ENCODE results near the gene NEUROG2. TPM values are rescaled to one million over a fixed set of nuclear protein-coding genes. Genes with fewer than 3 reads are reported as not detected.

The NEUROG2 gene
- total RNA-seq, 1 donor, result not detected

Other genes with a start within 250 kb of the NEUROG2 start
- 20.7 TPM for gene TIFA, start 230.3 kb downstream of the NEUROG2 start, total RNA-seq
- 9.6 TPM for gene ALPK1, start 218.8 kb downstream of the NEUROG2 start, total RNA-seq
- gene ZGRF1, start 120.7 kb upstream of the NEUROG2 start, total RNA-seq, result 10.0 TPM
- 32.3 TPM for gene LARP7, start 121.0 kb upstream of the NEUROG2 start, total RNA-seq

All from mononuclear cell (primary cell).